Stimulated activated CD8-positive, alpha-beta memory T cell treated with anti-CD3 and anti-CD28 coated beads, Interleukin-2, amount 100 ng/mL, for 48 hours (primary cell): ENCODE results near the gene THNSL1.
"Not testable (repeated sequence)": the region's sequence is repeated elsewhere in the genome, so short reads cannot be mapped to it uniquely, and the experiment has no call there.

Experiments
- DNase-seq, 2 donors: peaks; one replicate each; pipeline ENCODE4 v3.0.0-alpha.2; 2020; ENCODE audit warnings: low read depth in 2 of 2

The THNSL1 gene

GRCh38 chr10:25016376-25017153 lies at the start of gene THNSL1:
TSS of gene THNSL1 (plus strand) at chr10:25016612. CDS start at chr10:25023224, 6,612 bp downstream.
- DNase-seq = peak; percentile 96 to 97

- DNase-seq = no peak
These were observed 49.4 kb upstream of the THNSL1 start for GRCh38 chr10:24966962-24967481.

- DNase-seq = no peak
These were observed 48.1 kb upstream of the THNSL1 start for GRCh38 chr10:24968349-24968748.

GRCh38 chr10:24968951-24969350 lies 47.5 kb upstream of the THNSL1 start:
- DNase-seq = not testable (repeated sequence)

- no peak for DNase-seq
These were observed 46.6 kb upstream of the THNSL1 start for GRCh38 chr10:24969841-24970281.

GRCh38 chr10:24971374-24971773 lies 45.0 kb upstream of the THNSL1 start:
- no peak for DNase-seq

- DNase-seq = no peak
These were observed 43.2 kb upstream of the THNSL1 start for GRCh38 chr10:24973163-24973562.

- no peak for DNase-seq
These were observed 41.4 kb upstream of the THNSL1 start for GRCh38 chr10:24974976-24975375.

GRCh38 chr10:24979685-24980084 lies 36.7 kb upstream of the THNSL1 start:
- no peak for DNase-seq

GRCh38 chr10:24981161-24981710 lies 35.2 kb upstream of the THNSL1 start:
- DNase-seq = no peak

- DNase-seq = no peak
These were observed 33.9 kb upstream of the THNSL1 start for GRCh38 chr10:24982319-24983112.

GRCh38 chr10:24983130-24983529 lies 33.3 kb upstream of the THNSL1 start:
- no peak for DNase-seq

- DNase-seq = no peak
These were observed 32.5 kb upstream of the THNSL1 start for GRCh38 chr10:24983946-24984345.

- DNase-seq = no peak
These were observed 31.5 kb upstream of the THNSL1 start for GRCh38 chr10:24984906-24985305.

GRCh38 chr10:24988831-24989640 lies 27.4 kb upstream of the THNSL1 start:
- DNase-seq = no peak

- no peak for DNase-seq
These were observed 26.5 kb upstream of the THNSL1 start for GRCh38 chr10:24989867-24990266.

GRCh38 chr10:24991298-24991697 lies 25.1 kb upstream of the THNSL1 start:
- DNase-seq = no peak

GRCh38 chr10:24992512-24993133 lies 23.8 kb upstream of the THNSL1 start:
- no peak for DNase-seq

GRCh38 chr10:24993237-24993958 lies 23.0 kb upstream of the THNSL1 start:
- no peak for DNase-seq

- no peak for DNase-seq
These were observed 21.3 kb upstream of the THNSL1 start for GRCh38 chr10:24995072-24995471.
